ENCODE data around the gene GPS1.

GPS1 gene

GRCh38 chr17:82015311-82015971 is 36.3 kb upstream of the GPS1 start:
- DNase-seq, result no peak

GRCh38 chr17:82016061-82016874 is 35.4 kb upstream of the GPS1 start:
- no peak for DNase-seq

GRCh38 chr17:82016875-82017459 is 34.7 kb upstream of the GPS1 start:
- DNase-seq, result no peak

- no peak for DNase-seq
Observed at GRCh38 chr17:82017612-82018151, 34.0 kb upstream of the GPS1 start.

GRCh38 chr17:82018152-82018988 is 33.3 kb upstream of the GPS1 start:
- DNase-seq, result no peak

GRCh38 chr17:82018989-82019689 is 32.6 kb upstream of the GPS1 start:
- DNase-seq, result no peak

- peak; percentile 65 for DNase-seq
Observed at GRCh38 chr17:82019690-82020571, 31.8 kb upstream of the GPS1 start.

- no peak for DNase-seq
Observed at GRCh38 chr17:82020572-82021106, 31.1 kb upstream of the GPS1 start.

- peak; percentile 76 for DNase-seq
Observed at GRCh38 chr17:82021107-82021899, 30.4 kb upstream of the GPS1 start.

- DNase-seq, result peak; percentile 24
Observed at GRCh38 chr17:82021900-82022309, 29.8 kb upstream of the GPS1 start.

GRCh38 chr17:82022310-82022980 is 29.3 kb upstream of the GPS1 start, which contains the start of gene CENPX:
Gene CENPX (minus strand): TSS chr17:82022878. CDS start chr17:82022861, 17 bp downstream.
- peak; percentile 44 for DNase-seq

GRCh38 chr17:82022981-82023446 is 28.7 kb upstream of the GPS1 start, which contains the start of gene LRRC45:
Gene LRRC45 (plus strand): TSS chr17:82023305. CDS start chr17:82023644, 339 bp downstream.
- DNase-seq, result peak; percentile 99

GRCh38 chr17:82023447-82024241 is 28.1 kb upstream of the GPS1 start:
- peak; percentile 61 for DNase-seq

- DNase-seq, result no peak
Observed at GRCh38 chr17:82024859-82025258, 26.8 kb upstream of the GPS1 start.

GRCh38 chr17:82025401-82026107 is 26.1 kb upstream of the GPS1 start:
- DNase-seq, result no peak

- no peak for DNase-seq
Observed at GRCh38 chr17:82028246-82028645, 23.5 kb upstream of the GPS1 start.

GRCh38 chr17:82028966-82029365 is 22.7 kb upstream of the GPS1 start:
- no peak for DNase-seq
